ENCODE measurements around the gene PRPF6. TPM values are rescaled to one million over a fixed set of nuclear protein-coding genes. Genes with fewer than 3 reads are reported as not detected.

PRPF6 gene
- 102 and 110 TPM in 2 replicates for total RNA-seq (2014; rRNA removed; shearing (Covaris generic))

DNA sequence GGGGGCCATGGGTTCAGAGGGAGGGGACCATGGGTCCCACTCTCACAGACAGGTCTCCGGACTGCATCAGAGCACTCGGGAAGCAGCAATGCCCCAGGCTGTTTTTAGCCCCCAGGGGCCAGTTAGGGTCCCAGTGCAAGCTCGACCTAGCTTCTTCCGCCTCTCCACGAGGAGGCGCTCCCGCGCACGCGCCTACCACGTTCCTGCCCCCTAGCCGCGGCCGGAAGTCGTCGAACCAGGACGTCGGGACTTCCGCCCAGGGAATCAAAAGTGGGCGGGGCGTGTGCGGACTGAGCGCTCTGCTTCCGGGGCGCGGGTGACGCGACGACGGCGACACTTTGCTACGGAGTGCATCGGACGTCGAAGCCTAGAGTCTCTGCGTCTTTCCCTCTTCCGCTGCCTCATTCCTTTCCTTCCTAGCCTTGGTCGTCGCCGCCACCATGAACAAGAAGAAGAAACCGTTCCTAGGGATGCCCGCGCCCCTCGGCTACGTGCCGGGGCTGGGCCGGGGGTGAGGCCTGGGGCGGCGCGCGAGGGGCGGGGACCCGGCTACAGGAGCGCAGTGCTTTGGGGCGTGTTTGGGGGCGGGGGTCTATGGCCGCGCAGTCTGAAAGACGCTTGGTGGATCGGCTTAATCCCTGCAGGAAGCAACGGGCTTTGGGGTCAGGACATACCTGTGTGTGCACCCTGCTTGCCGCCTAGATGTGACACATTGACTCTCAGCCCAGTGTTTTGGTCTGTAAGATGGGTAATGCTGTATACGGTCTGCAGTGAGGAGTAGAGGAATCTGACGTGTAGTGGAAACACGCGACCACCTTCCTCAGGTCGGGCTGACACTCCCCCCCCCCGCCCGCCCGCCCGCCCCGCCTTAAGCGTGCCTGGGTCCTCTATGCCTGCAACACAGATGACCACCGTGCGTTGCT, at the start of gene PRPF6:
Gene PRPF6 (plus strand): TSS at position 327 of the 923 bp plus-strand sequence. CDS start 114 bp downstream, at position 441.
- DNase-seq (ENCODE audit: low spot score), result peak; percentile 100

- DNase-seq (ENCODE audit: low spot score), result no peak
These were observed 49.2 kb upstream of the PRPF6 start for GRCh38 chr20:63931735-63932134.

DNA sequence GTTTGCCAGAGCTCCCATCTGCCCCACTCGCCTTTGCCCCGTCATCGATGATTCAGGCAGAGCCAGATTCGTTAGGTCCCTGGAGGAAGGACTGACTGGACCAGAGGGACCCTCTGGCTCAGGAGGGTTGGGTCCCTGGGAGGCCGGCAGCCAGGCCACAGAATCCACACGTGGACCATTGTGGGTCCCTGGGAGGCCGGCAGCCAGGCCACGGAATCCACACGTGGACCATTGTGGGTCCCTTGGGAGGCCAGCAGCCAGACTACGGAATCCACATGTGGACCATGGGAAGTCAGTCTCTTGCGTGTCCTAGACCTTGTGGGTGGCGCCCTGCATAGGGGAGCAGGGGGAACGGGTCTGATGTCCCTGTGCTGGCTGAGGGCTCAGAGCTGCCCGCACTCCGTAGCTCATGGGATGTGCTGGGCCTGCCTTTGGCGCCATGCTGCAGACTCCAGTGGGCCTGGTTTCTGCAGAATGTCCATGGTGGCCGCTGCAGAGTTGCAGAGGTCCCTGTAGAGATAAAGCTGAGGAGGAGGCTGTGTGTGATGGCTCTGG, 48.2 kb upstream of the PRPF6 start:
- no peak for DNase-seq (ENCODE audit: low spot score)

GRCh38 chr20:63933646-63934045, 47.3 kb upstream of the PRPF6 start:
- DNase-seq (ENCODE audit: low spot score), result no peak

DNA sequence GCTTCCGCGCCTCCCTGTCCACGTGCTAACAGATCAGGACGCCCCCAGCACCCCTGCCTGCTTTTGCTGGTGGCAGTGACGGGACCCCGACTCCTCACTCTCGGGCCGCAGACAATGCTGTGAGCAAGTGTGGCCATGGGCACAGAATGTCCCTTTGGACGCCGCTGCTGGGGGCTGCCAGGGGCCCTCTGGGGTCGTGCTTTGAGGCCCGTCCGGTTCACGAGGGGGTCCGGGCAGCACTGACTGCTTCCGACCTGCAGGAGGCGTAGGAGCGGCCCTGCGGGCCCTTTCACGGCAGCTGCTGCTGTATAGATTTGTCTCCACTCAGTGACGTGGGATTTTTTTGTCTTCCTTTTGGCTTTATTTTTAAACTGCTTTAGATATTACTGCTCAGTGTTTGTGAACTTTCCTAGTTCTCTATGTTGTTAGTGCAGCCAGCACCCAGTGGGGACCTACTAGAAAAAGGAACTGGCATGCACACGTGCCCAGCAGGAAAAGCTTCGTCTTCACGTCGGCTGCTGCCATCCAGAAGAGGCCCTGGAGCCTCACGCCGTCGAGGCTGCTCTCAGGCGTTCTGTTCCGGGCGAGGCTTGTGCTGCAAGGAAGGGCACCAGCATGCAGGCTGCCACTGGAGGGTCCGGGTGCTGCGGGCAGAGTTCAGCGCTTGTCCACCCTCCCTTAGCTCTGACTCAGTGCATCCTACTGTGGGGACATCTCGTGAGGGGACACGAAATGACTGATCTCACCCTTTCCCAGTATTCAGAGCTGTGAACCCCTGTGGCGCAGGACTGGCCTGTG, 46.5 kb upstream of the PRPF6 start:
- no peak for DNase-seq (ENCODE audit: low spot score)

GRCh38 chr20:63935447-63935846, 45.5 kb upstream of the PRPF6 start:
- no peak for DNase-seq (ENCODE audit: low spot score)

DNA sequence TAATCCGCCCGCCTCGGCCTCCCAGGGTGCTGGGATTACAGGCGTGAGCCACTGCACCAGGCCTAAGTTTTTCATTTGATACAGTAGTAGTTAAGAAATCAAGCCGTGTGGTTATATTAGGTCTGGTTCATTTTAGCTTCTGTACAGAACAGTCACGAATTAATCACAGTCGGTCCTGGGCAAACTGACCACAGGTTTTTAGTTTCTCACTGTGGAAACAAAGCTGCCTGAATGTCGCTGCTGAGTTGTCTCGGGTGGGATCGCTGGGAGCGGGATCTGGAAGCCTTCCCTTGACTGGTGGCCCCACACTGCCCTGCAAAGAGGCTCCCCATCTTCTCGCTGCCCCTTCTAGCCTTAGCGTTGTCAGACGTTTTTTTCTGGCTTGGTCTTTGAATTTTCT, 43.3 kb upstream of the PRPF6 start:
- no peak for DNase-seq (ENCODE audit: low spot score)

GRCh38 chr20:63939061-63939935, 41.6 kb upstream of the PRPF6 start:
- no peak for DNase-seq (ENCODE audit: low spot score)

- no peak for DNase-seq (ENCODE audit: low spot score)
These were observed 40.9 kb upstream of the PRPF6 start for GRCh38 chr20:63940071-63940471.

- DNase-seq (ENCODE audit: low spot score), result no peak
These were observed 40.3 kb upstream of the PRPF6 start for GRCh38 chr20:63940472-63941266.

GRCh38 chr20:63941282-63942081, 39.5 kb upstream of the PRPF6 start:
- peak; percentile 83 for DNase-seq (ENCODE audit: low spot score)

GRCh38 chr20:63942250-63942951, 38.5 kb upstream of the PRPF6 start:
- peak; percentile 58 for DNase-seq (ENCODE audit: low spot score)

- no peak for DNase-seq (ENCODE audit: low spot score)
These were observed 37.7 kb upstream of the PRPF6 start for GRCh38 chr20:63942969-63943807.

GRCh38 chr20:63943808-63944077, 37.2 kb upstream of the PRPF6 start:
- no peak for DNase-seq (ENCODE audit: low spot score)

DNA sequence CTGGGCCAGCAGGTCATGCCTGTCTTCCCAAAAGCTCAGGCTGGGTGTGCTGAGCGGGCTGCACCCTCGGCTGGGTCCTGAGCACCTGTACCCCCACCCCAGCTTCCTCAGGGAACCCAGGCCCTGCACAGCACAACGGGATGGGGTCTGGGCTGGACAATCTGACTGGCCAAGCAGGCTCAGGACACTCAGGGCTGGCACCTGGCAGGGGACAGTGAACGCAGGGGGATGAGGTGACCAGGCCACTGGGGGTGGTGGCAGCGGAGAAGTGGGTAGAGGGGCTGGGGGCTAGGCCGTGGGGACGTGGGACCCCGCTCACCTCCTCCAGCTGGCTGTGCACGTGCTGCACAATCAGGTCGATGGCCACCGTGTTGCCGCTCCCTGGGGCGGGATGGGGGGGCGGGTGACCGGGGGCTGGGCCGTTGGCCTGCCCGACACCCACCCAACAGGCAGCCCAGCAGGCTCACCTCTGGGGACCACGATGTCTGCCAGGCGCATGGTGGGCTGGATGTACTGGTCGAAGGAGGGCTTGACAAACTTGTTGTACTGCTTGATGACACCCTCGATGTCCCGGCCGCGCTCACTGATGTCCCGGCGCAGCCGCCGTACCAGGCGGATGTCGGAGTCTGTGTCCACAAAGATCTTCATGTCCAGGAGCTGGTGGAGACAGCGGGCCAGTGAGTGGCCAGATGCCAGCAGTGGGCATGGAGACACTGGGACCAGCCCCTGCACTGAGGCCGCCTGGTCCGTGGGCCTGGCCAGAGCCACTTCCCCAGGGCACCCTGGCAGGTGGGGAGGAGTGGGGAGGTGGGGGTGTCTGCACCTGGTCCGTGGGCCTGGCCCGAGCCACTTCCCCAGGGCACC, 36.6 kb upstream of the PRPF6 start:
- no peak for DNase-seq (ENCODE audit: low spot score)

DNA sequence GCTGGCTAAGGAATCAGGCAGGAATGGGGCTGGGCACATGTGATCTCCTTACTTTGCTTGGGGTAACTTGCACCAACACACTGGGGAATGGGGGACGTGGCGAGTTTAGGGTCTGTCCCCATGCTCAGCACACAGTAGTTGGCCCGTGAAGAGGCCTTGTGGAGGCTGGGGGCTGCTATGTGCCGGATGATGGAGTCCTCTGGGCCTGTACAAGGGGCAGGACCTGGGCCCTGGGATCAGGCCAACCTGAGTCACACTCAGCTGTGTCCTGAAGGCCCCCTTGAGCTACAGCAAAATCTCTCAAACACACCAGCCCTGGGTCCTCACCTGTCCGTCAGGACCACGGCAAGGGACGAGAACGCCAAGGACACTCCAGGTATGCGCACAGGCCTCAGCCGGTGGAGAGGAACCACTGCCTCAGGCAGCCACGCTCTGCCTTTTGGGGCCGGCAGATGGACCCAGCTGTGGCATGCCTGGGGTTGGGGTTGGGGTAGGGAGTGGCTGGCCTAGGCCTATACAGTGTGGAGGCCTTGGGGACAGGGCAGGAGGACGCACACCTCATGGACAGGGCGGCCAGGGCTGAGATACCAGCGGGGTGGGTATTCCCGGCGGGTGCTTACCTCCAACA, 35.8 kb upstream of the PRPF6 start:
- DNase-seq (ENCODE audit: low spot score), result no peak
